HG03432 (cell line): ENCODE results near the gene FRG2B.
A peak's percentile ranks its signal among the peaks of the same experiment; 100 is the strongest.
"Not testable (repeated sequence)": the region's sequence is repeated elsewhere in the genome, so short reads cannot be mapped to it uniquely, and the experiment has no call there.

Experiments
- ATAC-seq: cut with Tn5 transposase; IDR thresholded peaks from one replicate; pipeline ENCODE4 v1.9.1; 2021; ENCODE audit warnings: mild to moderate bottlenecking, moderate library complexity; ENCODE audit not compliant: unreplicated experiment

Gene FRG2B

GRCh38 chr10:133626695-133627094 lies at the start of gene FRG2B:
Gene FRG2B (minus strand): TSS chr10:133626795. CDS start chr10:133626742, 53 bp downstream.
- not testable (repeated sequence) for ATAC-seq

GRCh38 chr10:133667446-133667845 lies 40.9 kb upstream of the FRG2B start:
- not testable (repeated sequence) for ATAC-seq

- ATAC-seq: peak; percentile 81
Measured at GRCh38 chr10:133663544-133664160, 37.1 kb upstream of the FRG2B start.

GRCh38 chr10:133661122-133661521 lies 34.5 kb upstream of the FRG2B start:
- ATAC-seq: peak; percentile 62

GRCh38 chr10:133660516-133660915 lies 33.9 kb upstream of the FRG2B start:
- ATAC-seq: not testable (repeated sequence)

- not testable (repeated sequence) for ATAC-seq
Measured at GRCh38 chr10:133657276-133657675, 30.7 kb upstream of the FRG2B start.

GRCh38 chr10:133648872-133649455 lies 22.4 kb upstream of the FRG2B start:
- not testable (repeated sequence) for ATAC-seq

GRCh38 chr10:133647075-133647748 lies 20.6 kb upstream of the FRG2B start:
- ATAC-seq: peak; percentile 94

- not testable (repeated sequence) for ATAC-seq
Measured at GRCh38 chr10:133637846-133638235, 11.2 kb upstream of the FRG2B start.

GRCh38 chr10:133637202-133637845 lies 10.7 kb upstream of the FRG2B start:
- ATAC-seq: peak; percentile 70

- not testable (repeated sequence) for ATAC-seq
Measured at GRCh38 chr10:133630723-133631249, 4.2 kb upstream of the FRG2B start.

- ATAC-seq: peak; percentile 52
Measured at GRCh38 chr10:133622544-133622943, 4.1 kb downstream of the FRG2B start.

- no peak for ATAC-seq
Measured at GRCh38 chr10:133618851-133619250, 7.7 kb downstream of the FRG2B start.

GRCh38 chr10:133617196-133617595 lies 9.4 kb downstream of the FRG2B start:
- no peak for ATAC-seq

- ATAC-seq: no peak
Measured at GRCh38 chr10:133616371-133617130, 10.0 kb downstream of the FRG2B start.

GRCh38 chr10:133614830-133615580 lies 11.6 kb downstream of the FRG2B start:
- no peak for ATAC-seq

- no peak for ATAC-seq
Measured at GRCh38 chr10:133613699-133614098, 12.9 kb downstream of the FRG2B start.

GRCh38 chr10:133611079-133611478 lies 15.5 kb downstream of the FRG2B start:
- ATAC-seq: no peak

GRCh38 chr10:133608855-133609254 lies 17.7 kb downstream of the FRG2B start:
- no peak for ATAC-seq

GRCh38 chr10:133603434-133603833 lies 23.2 kb downstream of the FRG2B start:
- ATAC-seq: not testable (repeated sequence)
